ENCODE measurements around the gene BCAP31. TPM values are rescaled to one million over a fixed set of nuclear protein-coding genes. Genes with fewer than 3 reads are reported as not detected.
"Not testable (repeated sequence)": the region's sequence is repeated elsewhere in the genome, so short reads cannot be mapped to it uniquely, and the experiment has no call there.

BCAP31 gene
- total RNA-seq, 2 donors from 2014 or later = 129 to 133 TPM

DNA sequence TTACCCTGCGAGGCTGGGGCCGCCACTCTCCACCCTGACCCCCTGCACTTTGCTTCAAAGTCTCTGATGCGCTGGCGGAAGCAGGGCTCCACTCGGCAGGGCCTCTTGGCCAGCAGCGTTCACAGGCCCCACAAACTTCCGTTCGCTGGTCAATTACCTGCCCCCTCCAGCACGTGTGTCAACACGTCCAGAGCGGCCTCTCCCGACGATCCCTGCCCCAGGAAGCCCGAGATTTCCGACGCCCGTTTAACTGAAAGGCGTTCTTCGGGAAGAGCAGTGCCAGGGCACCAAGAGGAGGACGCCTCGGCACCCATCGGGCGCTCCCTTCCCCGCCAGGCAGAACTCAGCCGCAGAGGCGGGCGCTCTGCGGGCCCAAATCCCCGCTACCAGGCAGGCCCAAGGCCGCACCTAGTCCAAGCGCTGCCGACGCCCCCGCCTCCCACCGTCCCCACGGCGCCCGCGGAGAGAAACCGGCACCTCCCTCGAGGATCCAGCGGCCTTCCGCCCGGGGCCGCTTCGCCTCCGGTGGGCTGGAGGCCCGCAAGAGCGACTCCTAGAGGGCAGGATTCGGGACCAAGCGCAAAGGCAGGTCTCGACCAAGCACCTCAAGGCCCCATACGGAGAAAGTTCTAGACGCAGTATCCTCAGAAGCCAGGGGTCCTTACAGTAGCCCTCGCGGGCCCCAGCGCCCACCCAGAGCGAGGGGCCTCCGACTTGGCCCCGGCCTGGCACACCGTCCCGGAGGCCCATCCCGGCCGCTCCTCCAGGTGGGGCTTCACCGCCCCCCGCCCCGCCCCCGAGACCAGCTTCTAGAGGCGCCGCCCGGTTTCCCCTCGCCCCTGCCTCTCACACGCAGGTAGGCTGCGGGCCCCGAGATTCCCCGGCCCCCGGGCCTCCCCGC is 586 bp downstream of the BCAP31 start:
- no peak for DNase-seq (ENCODE audit: low spot score)
- intact Hi-C loops (cut with DNase I) = no loop called here

GRCh38 chrX:153722704-153723350 is 1.4 kb downstream of the BCAP31 start:
- no peak for DNase-seq (ENCODE audit: low spot score)
- intact Hi-C loops (cut with DNase I) = no loop called here

GRCh38 chrX:153719701-153720100 is 4.5 kb downstream of the BCAP31 start:
- intact Hi-C loops (cut with DNase I) = no loop called here

DNA sequence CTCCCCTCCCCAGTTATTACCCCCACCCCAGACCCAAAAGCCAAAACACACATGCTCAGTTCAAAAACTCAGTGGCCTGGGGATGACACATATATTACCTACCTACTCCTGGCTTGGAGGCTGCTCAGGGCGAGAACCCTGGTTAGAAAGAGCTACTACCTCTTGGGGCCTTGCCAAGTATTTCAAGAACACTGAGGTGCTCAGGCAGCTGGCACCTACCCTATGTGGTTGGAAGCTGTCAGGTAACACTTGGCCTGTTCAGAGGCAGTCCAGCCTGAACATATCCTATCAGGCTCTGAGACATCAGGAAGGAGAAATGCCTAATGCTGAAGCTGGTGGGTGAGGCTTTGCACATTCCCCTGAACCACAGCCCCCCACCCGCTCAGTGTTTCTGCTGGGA is 4.9 kb downstream of the BCAP31 start:
- intact Hi-C loops (cut with DNase I) = no loop called here
- DNase-seq (ENCODE audit: low spot score) = no peak

More at GRCh38 chrX:153719701-153720100, 4.5 kb downstream of the BCAP31 start:
- DNase-seq (ENCODE audit: low spot score) = no peak

DNA sequence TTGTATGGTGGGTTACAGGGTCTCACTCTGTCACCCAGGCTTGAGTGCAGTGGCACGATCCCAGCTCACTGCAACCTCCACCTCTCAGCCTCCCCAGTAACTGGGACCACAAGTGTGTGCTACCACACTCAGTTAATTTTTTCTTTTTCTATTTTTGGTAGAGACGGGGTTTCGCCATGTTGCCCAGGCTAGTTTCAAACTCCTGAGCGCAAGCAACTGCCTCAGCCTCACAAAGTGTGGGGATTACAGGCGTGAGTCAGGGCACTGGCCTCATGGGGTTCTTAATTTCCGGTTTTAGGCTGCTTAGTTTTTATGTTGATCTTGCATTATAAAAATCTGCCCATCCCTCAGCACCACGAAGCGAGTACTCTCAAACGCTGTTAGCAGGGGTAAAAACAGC is 6.7 kb downstream of the BCAP31 start:
- intact Hi-C loops (cut with DNase I) = no loop called here
- no peak for DNase-seq (ENCODE audit: low spot score)

- intact Hi-C loops (cut with DNase I) = no loop called here
- DNase-seq (ENCODE audit: low spot score) = no peak
Observed at GRCh38 chrX:153714256-153714655, 9.9 kb downstream of the BCAP31 start.

DNA sequence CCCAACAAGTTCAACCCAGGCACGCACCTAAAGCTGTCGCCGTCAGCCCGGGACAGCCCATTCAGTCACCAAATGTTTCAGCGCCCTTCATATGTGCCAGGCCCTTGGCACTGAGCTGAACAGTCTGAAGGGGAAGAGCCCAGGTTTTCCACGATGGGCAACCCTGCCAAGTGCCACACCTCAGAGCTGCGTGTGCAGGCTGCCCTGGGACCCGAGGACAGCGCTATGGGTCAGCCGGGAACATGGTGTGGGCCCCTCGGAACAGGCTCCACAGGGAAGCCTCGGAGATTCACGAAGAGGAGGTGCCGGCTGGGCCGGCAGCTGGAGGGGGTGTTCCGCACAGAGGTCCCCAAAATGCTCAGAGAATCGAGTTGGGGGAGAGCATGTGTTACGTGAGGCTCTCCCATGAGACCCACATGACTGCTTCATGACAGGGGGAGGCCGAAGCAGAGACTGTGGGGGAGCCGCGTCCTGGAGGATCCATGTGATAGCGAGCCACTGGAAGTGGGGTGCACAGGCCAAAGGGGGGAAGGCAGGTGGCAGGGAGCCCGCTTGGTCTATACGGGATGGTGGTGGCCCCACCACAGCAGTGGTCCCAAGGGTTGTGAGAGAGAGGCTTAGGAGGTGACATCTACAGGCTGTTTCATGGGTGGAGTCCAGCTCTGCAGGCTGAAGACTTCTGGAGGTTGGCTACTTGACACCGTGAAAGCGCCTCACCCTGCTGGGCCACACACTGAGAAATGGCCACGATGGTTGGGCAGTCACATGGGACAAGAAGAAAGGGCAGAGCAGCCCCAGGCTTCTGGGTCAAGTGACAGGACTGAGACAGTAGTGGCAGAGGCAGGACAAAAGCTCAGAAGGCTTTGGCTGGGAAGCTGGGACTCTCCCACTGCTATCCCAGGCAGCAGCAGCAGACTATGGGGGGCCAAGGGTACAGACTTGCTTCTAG is 14.2 kb downstream of the BCAP31 start:
- DNase-seq (ENCODE audit: low spot score) = no peak
- intact Hi-C loops (cut with DNase I) = loop anchor here in 1 of 2 donors (10.0 kb wide), 1 partner anchor 95 kb away; no protein-coding TSS in a partner anchor

GRCh38 chrX:153708415-153708814 is 15.8 kb downstream of the BCAP31 start:
- peak; percentile 90 for DNase-seq (ENCODE audit: low spot score)
- intact Hi-C loops (cut with DNase I) = loop anchor here in 1 of 2 donors (10.0 kb wide), 1 partner anchor 94 kb away; no protein-coding TSS in a partner anchor

- no peak for DNase-seq (ENCODE audit: low spot score)
- intact Hi-C loops (cut with DNase I) = loop anchor here in 1 of 2 donors (10.0 kb wide), 1 partner anchor 93 kb away; no protein-coding TSS in a partner anchor
Observed at GRCh38 chrX:153707406-153707805, 16.8 kb downstream of the BCAP31 start.

GRCh38 chrX:153706799-153707198 is 17.4 kb downstream of the BCAP31 start:
- intact Hi-C loops (cut with DNase I) = loop anchor here in 1 of 2 donors (10.0 kb wide), 1 partner anchor 92 kb away; no protein-coding TSS in a partner anchor
- DNase-seq (ENCODE audit: low spot score) = no peak

GRCh38 chrX:153705403-153706060 is 18.7 kb downstream of the BCAP31 start:
- intact Hi-C loops (cut with DNase I) = loop anchor here in 1 of 2 donors (10.0 kb wide), 1 partner anchor 91 kb away; no protein-coding TSS in a partner anchor
- not testable (repeated sequence) for DNase-seq (ENCODE audit: low spot score)

DNA sequence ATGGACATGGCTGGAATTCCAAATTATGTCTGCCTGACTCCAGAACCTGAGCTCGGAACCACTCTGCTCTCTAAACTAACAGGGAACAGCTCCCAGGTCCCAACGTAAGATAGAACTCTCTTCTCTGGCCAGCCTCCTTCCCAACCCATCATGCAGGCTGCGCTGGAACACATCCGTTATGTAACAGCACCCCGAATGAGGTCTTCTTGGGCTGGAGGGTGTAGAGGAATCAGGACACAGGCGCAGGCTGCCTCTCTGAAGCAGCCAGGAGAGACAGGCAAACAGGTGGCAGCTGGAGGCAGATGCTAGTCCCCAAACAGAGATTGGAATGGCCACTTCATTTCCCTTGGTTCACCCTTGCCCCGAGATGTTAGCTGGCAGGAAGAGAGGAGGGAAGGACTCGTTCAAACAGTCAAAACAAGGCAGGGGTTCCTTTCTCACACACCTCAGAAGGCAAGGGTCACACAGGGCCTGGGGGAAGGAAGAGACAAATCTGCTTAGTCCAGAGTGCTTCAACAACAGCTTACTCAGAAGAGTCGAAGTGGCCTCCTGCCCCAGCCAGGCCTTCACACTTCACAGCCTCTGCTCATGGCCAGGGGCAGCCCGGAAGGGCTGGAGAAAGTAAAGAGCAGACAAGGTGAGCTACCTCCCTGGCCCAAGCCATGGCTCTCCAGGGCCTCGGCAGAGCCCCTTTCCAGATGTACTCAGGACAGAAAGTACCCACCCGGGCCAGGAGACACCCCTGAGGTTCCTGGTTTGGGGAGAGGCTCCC is 19.4 kb downstream of the BCAP31 start:
- intact Hi-C loops (cut with DNase I) = loop anchor here in 1 of 2 donors (10.0 kb wide), 1 partner anchor 90 kb away; no protein-coding TSS in a partner anchor
- DNase-seq (ENCODE audit: low spot score) = not testable (repeated sequence)

GRCh38 chrX:153704021-153704526 is 20.1 kb downstream of the BCAP31 start:
- intact Hi-C loops (cut with DNase I) = loop anchor here in 1 of 2 donors (10.0 kb wide), 1 partner anchor 89 kb away; no protein-coding TSS in a partner anchor
- DNase-seq (ENCODE audit: low spot score) = no peak

- no peak for DNase-seq (ENCODE audit: low spot score)
- intact Hi-C loops (cut with DNase I) = loop anchor here in 1 of 2 donors (10.0 kb wide), 1 partner anchor 88 kb away; no protein-coding TSS in a partner anchor
Observed at GRCh38 chrX:153703036-153703370, 21.2 kb downstream of the BCAP31 start.

DNA sequence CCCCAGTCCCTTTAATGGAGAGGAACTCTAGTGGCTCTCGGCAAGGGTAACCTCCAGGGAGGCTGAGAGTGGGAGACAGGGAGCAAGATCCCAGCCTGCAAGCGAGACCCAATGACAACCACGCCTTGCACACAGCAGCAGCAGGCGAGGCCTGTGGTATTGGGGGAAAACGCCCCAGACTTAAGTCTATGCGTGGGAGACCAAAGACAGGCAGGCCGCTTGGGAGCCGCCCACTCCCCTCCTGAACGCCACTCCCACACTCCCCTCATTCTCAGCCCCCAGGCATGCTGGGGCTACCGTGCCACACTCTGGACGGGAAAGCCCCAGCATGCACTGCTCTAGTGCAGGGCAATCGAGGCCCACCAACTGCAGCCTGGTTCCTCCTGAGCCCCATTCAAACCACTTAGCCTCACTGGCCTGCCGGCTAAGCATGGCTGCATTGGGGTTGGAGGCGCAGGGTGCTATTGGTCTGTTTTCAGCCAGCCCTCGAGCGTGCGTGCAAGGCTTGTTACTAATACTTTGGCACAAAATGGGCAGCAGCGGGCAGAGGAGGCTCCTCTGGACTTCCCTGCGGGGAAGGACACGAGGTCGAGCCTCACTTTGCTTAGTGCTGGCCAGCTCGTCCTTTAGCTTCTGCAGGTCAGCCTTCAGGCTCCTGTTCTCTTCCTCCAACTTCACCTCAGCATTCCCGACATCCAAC is 21.7 kb downstream of the BCAP31 start:
- intact Hi-C loops (cut with DNase I) = loop anchor here in 1 of 2 donors (10.0 kb wide), 1 partner anchor 88 kb away; no protein-coding TSS in a partner anchor
- DNase-seq (ENCODE audit: low spot score) = no peak

DNA sequence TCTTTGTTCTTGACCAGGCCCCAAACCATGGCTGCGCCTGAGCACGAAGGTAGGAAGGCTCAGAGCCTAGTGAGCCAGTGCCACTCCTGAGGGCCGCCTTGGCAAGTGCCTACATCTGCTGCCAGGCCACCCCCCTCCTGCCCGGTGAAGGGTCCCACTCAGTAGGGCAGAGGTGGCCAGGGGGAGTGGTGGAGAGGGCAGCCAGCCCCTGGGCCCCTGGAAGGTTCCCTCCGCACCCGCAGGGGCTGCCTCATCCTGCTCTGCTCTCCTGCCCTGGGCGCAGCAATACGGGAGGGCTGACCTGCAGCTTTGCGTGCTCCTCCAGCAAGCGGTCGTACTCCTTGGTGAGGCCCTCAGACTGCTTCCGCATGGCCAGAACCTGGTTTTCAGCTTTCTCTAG is 22.5 kb downstream of the BCAP31 start:
- no peak for DNase-seq (ENCODE audit: low spot score)
- intact Hi-C loops (cut with DNase I) = loop anchor here in 1 of 2 donors (10.0 kb wide), 1 partner anchor 87 kb away; no protein-coding TSS in a partner anchor

DNA sequence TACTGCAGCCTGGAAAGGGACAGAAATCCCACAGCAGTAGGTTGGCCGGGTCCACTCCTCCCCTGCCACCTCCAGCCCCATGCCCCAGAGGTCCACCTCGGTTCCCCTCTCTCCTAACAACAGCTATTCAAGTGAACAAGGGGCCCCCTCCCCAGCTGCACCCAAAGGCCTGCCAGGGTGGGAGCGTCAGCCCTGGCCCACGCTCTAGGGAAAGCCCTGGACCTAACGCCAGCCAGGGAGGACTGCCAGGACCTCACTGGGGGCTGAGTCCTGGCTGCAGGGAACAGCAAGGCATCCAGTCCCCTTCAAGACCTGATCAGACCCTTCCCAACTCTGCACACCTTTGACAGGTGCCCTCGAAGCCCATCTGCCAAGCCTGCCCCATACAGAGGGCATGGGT is 23.2 kb downstream of the BCAP31 start:
- no peak for DNase-seq (ENCODE audit: low spot score)
- intact Hi-C loops (cut with DNase I) = loop anchor here in 1 of 2 donors (10.0 kb wide), 1 partner anchor 86 kb away; no protein-coding TSS in a partner anchor
